ENCODE data around the gene CCL4L2. TPM values are rescaled to one million over a fixed set of nuclear protein-coding genes. Genes with fewer than 3 reads are reported as not detected.
"Not testable (repeated sequence)": the region's sequence is repeated elsewhere in the genome, so short reads cannot be mapped to it uniquely, and the experiment has no call there.

The CCL4L2 gene
- polyA plus RNA-seq, 1 experiment = not detected

DNA sequence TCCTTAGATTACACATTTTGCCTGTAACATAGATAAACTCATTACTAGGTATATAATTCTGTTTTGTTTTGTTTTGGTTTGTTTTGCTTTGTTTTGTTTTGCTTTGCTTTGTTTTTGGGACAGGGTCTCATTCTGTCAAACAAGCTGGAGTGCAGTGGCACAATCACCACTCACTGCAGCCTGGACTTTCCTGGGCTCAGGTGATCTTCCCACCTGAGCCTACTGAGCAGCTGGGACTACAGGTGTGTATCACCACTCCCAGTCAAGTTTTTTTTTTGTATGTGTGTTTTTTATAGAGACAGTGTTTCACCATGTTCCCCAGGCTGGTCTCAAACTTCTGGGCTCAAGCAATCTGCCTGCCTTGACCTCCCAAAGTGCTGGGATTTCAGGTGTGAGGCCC, 1.3 kb upstream of the CCL4L2 start:
- TF ChIP-seq, protein P1, sequence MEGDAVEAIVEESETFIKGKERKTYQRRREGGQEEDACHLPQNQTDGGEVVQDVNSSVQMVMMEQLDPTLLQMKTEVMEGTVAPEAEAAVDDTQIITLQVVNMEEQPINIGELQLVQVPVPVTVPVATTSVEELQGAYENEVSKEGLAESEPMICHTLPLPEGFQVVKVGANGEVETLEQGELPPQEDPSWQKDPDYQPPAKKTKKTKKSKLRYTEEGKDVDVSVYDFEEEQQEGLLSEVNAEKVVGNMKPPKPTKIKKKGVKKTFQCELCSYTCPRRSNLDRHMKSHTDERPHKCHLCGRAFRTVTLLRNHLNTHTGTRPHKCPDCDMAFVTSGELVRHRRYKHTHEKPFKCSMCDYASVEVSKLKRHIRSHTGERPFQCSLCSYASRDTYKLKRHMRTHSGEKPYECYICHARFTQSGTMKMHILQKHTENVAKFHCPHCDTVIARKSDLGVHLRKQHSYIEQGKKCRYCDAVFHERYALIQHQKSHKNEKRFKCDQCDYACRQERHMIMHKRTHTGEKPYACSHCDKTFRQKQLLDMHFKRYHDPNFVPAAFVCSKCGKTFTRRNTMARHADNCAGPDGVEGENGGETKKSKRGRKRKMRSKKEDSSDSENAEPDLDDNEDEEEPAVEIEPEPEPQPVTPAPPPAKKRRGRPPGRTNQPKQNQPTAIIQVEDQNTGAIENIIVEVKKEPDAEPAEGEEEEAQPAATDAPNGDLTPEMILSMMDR (IDR thresholded peaks at IDR 0.05; ENCODE audit: insufficient read depth, low read depth, low read length) = no peak
- no peak for DNase-seq (ENCODE audit: low read depth)
- Histone ChIP-seq H3K4me3 (ENCODE audit: low read depth, low read length) (no peak overlapping the region), H3K36me3 (ENCODE audit: control insufficient read depth, insufficient read depth, low read length) (no peaks in the 10 kb centered on the region), H3K27me3 (ENCODE audit: control insufficient read depth, insufficient read depth, low read length) (no peaks in the 10 kb centered on the region)
- ChIA-PET CTCF (no interaction called here), POLR2A (no interaction called here)

DNA sequence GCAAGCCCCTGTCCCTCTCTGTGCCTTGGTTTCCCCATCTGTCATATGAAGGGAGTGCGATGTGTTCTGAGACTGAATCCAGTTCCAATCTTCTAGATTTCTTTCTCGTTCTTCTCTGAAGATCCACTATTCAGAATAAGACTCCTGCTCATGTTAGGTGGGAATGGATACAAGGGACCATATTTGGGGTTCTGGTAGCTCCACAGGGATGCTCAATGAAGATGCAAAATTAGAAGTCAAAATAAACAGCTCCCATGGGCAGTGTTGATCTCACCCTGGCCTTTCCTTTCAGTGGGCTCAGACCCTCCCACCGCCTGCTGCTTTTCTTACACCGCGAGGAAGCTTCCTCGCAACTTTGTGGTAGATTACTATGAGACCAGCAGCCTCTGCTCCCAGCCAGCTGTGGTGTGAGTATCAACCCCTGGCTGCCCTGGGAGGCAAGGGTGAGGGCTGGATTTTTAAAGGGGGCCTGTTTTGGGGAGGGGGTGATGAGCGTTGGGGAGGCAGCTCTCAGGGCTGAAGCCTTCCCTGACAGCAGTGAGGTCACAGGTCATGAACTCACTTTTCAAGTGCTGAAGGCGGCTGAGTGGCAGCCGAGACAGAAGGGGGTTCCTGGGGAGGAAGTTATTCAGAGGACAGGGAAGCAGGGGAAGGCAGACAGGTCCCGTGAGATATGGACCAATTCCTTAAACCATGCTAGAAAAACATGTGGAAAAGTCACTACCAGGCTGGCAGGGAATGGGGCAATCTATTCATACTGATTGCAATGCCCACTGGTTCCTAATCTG, 815 bp downstream of the CCL4L2 start:
- H3K4me3 ChIP-seq (ENCODE audit: low read depth, low read length); CTCF ChIA-PET; DNase-seq (ENCODE audit: low read depth); POLR2A ChIA-PET; H3K27me3 ChIP-seq (ENCODE audit: control insufficient read depth, insufficient read depth, low read length); H3K36me3 ChIP-seq (ENCODE audit: control insufficient read depth, insufficient read depth, low read length): not testable (repeated sequence)

DNA sequence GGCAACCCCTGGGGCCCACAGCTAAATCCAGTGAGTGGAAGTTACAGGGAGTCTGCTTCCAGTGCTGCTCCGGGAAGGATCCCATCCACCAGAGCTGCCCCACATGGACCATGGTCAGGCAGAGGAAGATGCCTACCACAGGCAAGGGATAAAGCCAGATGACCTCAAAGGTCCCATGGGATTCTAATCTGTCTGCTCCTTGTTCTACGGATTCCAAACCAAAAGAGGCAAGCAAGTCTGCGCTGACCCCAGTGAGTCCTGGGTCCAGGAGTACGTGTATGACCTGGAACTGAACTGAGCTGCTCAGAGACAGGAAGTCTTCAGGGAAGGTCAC, 1.4 kb downstream of the CCL4L2 start:
- POLR2A ChIA-PET = no interaction called here
- no peaks in the 10 kb centered on the region for H3K27me3 ChIP-seq (ENCODE audit: control insufficient read depth, insufficient read depth, low read length)

DNA sequence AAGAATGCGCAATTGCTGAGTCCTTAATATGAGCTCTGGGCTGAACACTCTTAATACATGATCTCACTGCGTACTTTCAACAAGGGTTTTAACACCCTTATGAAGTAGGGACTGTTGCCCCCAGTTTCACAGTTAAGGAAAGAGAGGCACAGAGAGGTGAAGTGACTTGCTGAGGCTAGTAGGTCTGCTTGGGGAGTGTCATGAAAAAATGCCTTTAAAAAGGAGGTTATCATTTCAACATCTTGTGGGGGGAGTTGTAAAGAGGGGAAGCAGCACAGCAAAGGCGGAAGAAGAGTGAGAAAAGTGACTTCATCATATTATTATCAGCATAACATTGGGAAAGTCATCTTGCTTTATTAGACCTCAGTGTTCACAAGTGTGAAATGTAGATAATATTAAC, 2.1 kb downstream of the CCL4L2 start:
- TF ChIP-seq, protein P1 (IDR thresholded peaks at IDR 0.05; ENCODE audit: insufficient read depth, low read depth, low read length) = no peak
- Histone ChIP-seq H3K27me3 (ENCODE audit: control insufficient read depth, insufficient read depth, low read length) (no peaks in the 10 kb centered on the region), H3K36me3 (ENCODE audit: control insufficient read depth, insufficient read depth, low read length) (no peaks in the 10 kb centered on the region), H3K4me3 (ENCODE audit: low read depth, low read length) (no peak overlapping the region)
- ChIA-PET POLR2A (no interaction called here), CTCF (no interaction called here)
- DNase-seq (ENCODE audit: low read depth) = no peak

More for the DNA sequence above, 1.4 kb downstream of the CCL4L2 start:
- TF ChIP-seq, protein P1 (IDR thresholded peaks at IDR 0.05; ENCODE audit: insufficient read depth, low read depth, low read length) = no peak
- no peaks in the 10 kb centered on the region for H3K36me3 ChIP-seq (ENCODE audit: control insufficient read depth, insufficient read depth, low read length)
- DNase-seq (ENCODE audit: low read depth) = no peak
- H3K4me3 ChIP-seq (ENCODE audit: low read depth, low read length) = no peak overlapping the region
- CTCF ChIA-PET = no interaction called here

DNA sequence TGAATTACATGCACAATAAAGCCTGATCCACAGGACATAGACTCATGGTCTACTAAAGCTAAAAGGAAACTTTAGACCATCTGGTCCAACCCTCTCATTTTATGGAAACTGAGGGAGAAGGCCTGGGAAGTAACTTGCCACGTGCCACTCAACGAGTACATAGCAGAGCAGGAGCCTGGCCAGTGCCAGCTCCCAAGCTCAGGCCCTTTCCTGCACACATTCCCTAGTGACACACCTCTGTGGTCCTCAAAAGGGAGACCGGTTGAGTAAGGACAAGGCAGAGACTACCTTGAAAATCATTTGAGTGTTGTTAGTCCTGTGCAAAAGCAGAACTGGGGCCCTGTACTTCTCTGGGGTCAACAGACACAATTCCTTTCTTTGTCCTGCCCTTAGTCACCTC, 2.8 kb downstream of the CCL4L2 start:
- TF ChIP-seq, protein P1 (IDR thresholded peaks at IDR 0.05; ENCODE audit: insufficient read depth, low read depth, low read length) = no peak
- ChIA-PET CTCF (no interaction called here), POLR2A (no interaction called here)
- no peak for DNase-seq (ENCODE audit: low read depth)
- H3K36me3 ChIP-seq (ENCODE audit: control insufficient read depth, insufficient read depth, low read length) = no peaks in the 10 kb centered on the region
- H3K27me3 ChIP-seq (ENCODE audit: control insufficient read depth, insufficient read depth, low read length) = no peaks in the 10 kb centered on the region
- no peak overlapping the region for H3K4me3 ChIP-seq (ENCODE audit: low read depth, low read length)

DNA sequence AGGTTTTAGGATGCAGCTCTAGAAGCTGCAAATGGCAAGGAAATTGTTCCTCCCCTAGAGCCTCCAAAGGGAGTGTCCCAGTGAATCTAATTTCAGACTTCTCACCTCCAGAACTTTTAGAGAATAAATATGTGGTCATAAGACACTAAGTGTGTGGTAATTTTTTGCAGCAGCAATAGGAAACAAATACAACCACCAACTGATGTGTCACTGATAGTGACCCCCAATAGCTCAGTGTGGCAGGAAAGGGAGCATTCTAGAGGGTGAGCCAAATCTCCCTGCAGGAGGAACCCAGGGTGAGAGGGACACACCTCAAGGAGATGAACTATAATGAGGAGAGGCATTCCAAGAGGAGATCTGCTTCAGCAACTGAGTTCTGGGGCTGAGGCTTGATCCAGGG, 4.1 kb downstream of the CCL4L2 start:
- Histone ChIP-seq H3K27me3 (ENCODE audit: control insufficient read depth, insufficient read depth, low read length) (no peaks in the 10 kb centered on the region), H3K36me3 (ENCODE audit: control insufficient read depth, insufficient read depth, low read length) (no peaks in the 10 kb centered on the region), H3K4me3 (ENCODE audit: low read depth, low read length) (no peak overlapping the region)
- TF ChIP-seq, protein P1 (IDR thresholded peaks at IDR 0.05; ENCODE audit: insufficient read depth, low read depth, low read length) = no peak
- no peak for DNase-seq (ENCODE audit: low read depth)
- ChIA-PET POLR2A (no interaction called here), CTCF (no interaction called here)

DNA sequence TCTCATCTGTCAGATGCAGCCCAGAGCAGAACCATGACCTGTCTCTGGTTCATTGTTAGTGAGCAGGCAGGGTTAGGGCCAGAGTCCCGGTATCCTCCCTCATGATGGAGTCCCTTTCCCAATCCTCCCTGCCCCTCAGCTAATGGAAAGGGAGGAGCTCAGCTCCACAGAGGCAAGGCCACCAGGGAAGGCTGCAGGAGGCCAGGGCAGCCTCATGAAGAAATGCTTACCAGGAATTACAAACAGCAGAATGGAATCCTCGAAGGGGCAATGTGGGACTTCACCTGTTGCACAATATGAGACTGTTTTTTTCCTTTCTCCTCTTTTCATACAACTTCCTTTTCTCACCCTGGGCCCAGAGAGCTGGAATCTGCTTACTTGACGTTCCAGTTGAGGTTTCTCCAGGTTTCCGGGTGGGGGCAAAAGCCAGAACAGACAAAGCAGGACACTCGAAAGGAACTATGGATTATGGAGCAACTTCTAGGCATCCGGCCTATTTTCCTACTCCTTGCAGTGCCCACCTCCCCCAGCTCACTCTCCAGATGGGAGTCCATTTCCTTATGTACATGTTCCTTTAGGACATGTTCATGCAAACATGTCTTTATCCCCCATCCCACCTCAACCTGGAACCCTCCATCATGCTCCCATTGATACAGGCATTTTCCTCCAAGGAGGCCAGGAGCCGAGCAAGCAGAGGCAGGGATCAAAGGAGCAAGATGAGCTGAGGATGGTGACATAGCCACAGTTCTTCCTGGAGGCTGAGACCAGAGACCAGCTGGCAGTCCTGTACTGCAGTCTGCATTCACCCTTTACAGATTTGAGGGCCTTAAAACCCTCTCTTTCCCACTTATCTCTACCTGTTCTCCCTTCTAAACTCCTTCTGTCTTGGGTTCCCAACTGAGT, 4.8 kb downstream of the CCL4L2 start:
- H3K36me3 ChIP-seq (ENCODE audit: control insufficient read depth, insufficient read depth, low read length); DNase-seq (ENCODE audit: low read depth); H3K27me3 ChIP-seq (ENCODE audit: control insufficient read depth, insufficient read depth, low read length); H3K4me3 ChIP-seq (ENCODE audit: low read depth, low read length); POLR2A ChIA-PET; CTCF ChIA-PET: not testable (repeated sequence)

DNA sequence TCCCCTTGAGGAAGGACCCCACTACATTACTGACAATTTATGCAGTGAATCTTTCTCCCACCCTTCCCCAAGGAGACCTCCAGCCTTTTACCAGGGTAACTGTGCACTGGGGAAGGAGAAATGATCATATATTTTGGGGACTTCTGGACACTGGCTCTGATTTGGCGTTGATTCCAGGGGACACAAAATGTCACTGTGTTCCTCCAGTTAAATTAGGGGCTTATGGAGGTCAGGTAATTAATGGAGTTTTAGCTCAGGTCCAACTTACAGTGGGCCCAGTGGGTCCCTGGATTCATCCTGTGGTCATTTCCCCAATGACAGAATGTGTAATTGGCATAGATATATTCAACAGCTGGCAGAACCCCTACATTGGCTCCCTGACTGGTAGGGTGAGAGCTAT, 8.7 kb downstream of the CCL4L2 start:
- DNase-seq (ENCODE audit: low read depth); POLR2A ChIA-PET; H3K36me3 ChIP-seq (ENCODE audit: control insufficient read depth, insufficient read depth, low read length); H3K4me3 ChIP-seq (ENCODE audit: low read depth, low read length); CTCF ChIA-PET; H3K27me3 ChIP-seq (ENCODE audit: control insufficient read depth, insufficient read depth, low read length): not testable (repeated sequence)
